ENCODE measurements around the gene CATSPERZ.
"Not testable (repeated sequence)": the region's sequence is repeated elsewhere in the genome, so short reads cannot be mapped to it uniquely, and the experiment has no call there.

Gene CATSPERZ

DNA sequence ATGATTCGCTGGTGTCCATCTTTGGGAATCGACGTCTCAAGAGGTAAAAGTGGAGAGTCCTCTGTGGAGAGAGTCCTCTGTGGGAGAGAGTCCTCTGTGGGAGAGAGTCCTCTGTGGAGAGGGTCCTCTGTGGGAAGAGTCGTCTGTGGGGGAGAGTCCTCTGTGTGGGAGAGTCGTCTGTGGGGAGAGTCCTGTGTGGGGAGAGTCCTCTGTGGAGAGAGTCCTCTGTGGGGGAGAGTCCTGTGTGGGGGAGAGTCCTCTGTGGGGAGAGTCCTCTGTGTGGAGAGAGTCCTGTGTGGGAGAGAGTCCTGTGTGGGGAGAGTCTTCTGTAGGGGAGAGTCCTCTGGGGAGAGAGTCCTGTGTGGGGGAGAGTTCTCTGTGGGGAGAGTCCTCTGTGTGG is 20.9 kb downstream of the CATSPERZ start:
- no peak for DNase-seq (ENCODE audit: low read depth)

DNA sequence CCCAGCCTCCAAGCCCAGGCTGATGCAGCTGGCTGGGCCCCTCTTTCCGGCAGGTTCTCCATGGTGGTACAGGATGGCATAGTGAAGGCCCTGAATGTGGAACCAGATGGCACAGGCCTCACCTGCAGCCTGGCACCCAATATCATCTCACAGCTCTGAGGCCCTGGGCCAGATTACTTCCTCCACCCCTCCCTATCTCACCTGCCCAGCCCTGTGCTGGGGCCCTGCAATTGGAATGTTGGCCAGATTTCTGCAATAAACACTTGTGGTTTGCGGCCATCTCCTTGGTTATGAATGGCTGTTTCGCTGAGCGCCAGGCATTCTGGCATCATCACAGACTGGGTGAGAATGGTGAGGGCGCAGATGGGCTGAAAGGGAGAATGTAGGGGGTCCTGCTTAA is 21.4 kb downstream of the CATSPERZ start:
- DNase-seq (ENCODE audit: low read depth), result no peak

DNA sequence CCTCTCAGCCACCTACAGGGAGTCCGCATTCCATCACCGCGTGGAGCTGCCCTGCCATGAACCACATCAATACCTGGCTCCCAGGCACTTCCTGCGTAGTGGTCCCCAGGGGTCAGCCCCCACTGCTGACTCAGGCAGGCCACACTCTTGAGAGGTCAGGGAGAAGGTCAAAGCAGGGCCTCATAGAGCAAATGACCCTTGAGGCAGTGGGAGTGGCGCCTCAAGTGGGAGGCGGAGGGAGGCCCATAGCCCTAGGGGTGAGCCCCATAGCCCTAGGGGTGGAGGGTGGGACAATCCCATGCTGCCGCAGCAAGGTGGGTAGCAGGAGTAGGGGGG is 22.7 kb downstream of the CATSPERZ start:
- no peak for DNase-seq (ENCODE audit: low read depth)

DNA sequence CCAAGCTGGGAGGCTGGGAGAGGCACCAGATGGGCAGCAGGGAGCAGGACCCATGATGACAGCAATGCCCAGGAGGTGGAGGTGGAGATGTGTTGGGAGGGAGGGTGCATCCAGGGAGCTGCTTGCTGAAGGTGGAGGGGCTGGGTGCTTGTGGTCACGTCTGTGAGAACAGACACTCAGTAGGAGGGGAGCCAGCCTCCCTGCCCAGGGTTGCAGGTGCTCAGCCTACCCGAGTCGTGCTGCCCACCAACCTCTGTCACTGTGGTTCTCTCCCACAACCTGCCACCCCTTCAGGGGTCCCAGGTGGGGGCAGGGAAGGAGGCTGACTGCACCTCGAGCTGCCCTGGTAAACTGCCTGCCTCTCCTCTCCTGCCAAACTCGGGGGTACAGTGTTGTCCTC is 23.2 kb downstream of the CATSPERZ start:
- DNase-seq (ENCODE audit: low read depth), result no peak

DNA sequence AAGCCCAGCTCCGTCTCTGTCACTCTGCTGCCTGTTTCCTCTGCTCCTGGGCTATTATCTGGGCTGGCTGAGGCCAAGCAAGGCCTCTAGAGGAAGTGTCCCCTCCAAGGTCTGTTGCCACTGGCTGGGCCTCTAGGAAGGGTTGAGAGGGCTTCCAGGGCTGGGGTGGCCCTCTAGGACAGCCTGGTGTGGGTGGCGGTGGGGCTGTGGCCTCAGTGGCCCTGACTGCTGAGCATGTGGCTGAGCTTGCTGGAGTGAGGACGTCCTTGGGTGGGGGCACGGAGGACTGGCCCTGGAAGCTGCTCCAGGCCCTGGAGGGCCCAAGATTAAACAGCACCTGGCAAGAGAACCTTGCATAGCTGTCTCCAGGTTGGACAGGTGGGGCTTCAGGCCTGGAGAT is 23.8 kb downstream of the CATSPERZ start:
- DNase-seq (ENCODE audit: low read depth), result not testable (repeated sequence)

DNA sequence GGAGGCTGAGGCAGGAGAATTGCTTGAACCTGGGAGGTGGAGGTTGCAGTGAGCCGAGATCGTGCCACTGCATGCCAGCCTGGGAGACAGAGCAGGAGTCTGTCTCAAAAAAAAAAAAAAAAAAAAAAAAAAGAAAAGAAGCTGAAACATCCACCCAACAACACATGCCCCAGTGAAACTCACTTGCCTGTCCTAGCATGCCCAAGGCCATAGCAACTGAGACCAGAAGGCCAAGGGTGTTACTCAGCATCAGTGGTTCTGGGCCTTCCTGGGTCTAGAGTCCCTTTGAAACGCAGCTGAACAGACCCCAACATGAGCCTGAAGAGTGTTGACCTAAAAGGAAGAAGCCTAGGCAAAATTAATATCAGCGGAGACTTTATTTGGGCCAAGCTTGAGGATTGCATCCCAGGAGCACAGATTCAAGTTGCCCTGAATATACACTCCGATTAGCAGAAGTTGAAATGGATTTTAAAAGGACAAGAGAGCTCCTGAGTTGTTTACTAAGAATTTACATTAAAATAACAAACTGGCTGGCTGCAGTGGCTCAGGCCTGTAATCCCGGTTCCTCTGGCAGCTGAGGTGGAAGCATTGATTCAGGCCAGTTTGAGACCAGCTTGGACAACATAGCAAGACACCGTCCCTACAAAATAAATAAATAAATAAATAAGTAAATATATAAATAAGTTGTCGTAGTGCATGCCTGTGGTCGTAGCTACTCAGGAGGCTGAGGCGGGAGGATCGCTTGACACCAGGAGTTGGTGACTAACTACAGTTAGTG is 24.7 kb downstream of the CATSPERZ start:
- DNase-seq (ENCODE audit: low read depth), result no peak

DNA sequence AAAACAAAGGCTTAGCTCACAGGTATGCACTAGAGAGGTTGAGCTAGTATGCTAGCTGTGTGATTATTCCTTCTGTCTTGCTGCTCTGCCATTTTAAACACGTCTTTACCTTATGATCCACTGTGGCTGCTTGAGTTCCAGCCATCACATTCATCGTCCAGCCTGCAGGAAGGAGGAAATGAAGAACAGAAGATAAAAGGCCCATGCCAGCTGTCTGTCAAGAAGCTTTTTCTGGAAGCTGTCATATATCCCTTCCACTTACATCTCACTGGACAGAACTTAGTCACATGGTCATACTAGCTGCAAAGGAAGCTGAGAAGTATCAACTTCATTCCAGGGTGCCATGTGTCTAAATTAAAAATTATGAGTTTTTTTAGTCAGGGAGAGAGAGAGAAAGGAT is 27.2 kb downstream of the CATSPERZ start:
- DNase-seq (ENCODE audit: low read depth), result no peak

DNA sequence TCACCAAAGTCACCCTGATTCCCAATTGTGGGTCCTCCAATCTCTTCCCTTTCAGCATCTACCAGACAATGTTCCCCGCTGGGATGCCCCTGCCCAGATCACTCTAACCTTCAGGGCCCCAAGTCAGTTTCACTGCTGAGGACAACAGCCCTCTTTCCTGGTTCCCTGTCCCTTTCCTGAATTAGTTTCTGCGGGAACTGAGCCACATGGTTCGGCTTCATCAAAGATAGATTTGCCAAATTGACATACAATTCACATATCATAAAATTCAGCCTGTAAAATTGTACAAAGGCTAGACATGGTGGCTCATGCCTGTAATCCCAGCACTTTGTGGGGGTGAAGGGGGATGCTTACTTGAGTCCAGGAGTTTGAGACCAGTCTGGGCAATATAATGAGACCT is 27.8 kb downstream of the CATSPERZ start:
- DNase-seq (ENCODE audit: low read depth), result no peak

DNA sequence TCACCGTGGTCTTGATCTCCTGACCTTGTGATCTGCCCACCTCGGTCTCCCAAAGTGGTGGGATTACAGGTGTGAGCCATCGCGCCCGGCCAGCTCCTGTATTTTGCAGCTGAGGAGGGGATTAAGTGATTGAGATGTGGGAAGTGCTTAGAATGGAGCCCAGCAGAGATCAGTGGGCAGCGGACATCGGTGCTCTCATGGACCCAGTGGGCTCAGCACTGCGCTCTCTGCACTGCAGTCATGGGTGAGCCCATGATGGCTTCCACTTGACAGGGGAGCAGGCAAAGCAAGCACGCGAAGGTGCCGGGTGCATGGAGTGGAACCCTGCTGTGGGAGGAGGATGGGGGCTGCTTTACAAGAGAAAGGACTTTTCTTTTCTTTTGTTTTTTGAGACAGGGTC is 30.7 kb downstream of the CATSPERZ start:
- DNase-seq (ENCODE audit: low read depth), result no peak

DNA sequence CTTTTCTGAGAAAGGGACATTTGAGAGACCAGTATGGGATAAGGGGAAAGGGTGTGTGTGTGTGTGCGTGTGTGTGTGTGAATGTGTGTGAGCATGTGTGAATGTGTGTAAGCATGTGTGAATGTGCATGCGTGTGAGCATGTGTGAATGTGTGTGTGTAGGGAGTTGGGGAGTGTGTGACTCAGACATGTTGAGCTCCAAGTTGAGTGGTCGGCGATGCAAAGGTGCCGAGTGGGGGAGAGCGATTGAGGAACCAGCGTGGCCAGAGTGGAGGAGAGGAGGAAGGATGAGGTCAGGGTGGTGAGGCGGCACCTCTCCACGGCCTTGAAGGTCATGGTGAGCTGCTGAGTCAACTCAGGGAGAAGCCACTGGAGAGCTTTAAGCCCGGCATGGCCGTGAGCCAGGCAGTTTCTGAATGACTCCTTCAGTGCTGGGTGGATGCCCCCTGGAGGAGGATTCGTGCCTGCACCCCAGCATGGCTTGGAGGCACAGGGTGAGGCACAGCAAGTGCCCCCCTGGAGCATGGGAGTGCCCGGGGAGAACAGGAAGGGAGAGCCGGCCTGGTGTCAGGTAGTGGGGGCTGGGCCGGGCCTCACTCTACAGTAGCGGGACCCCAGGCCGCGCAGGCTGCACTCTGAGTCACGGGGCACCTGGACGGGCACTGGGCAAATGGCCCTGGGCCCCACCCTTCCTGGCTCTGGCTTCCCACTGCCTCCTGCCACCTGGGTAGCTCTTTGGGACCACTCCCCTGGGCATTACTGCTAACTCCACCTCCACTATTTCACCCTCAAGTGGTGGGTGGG is 31.6 kb downstream of the CATSPERZ start:
- peak; percentile 39 for DNase-seq (ENCODE audit: low read depth)

DNA sequence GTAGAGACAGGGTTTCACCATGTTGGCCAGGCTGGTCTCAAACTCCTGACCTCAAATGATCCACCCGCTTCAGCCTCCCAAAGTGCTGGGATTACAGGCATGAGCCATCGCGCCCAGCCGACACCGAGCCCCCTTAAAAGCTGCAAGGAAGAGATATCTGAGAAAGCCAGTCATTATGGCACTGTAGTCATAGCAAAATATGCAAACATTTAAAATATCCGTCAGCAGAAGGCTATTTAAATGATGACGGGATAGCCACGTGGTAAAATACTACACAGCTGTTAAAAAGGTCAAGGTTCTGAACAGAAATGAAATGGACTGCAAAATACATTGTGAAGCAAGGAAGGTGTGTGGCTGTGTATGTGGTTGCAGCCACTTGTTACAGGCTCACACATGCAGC is 33.4 kb downstream of the CATSPERZ start:
- no peak for DNase-seq (ENCODE audit: low read depth)

DNA sequence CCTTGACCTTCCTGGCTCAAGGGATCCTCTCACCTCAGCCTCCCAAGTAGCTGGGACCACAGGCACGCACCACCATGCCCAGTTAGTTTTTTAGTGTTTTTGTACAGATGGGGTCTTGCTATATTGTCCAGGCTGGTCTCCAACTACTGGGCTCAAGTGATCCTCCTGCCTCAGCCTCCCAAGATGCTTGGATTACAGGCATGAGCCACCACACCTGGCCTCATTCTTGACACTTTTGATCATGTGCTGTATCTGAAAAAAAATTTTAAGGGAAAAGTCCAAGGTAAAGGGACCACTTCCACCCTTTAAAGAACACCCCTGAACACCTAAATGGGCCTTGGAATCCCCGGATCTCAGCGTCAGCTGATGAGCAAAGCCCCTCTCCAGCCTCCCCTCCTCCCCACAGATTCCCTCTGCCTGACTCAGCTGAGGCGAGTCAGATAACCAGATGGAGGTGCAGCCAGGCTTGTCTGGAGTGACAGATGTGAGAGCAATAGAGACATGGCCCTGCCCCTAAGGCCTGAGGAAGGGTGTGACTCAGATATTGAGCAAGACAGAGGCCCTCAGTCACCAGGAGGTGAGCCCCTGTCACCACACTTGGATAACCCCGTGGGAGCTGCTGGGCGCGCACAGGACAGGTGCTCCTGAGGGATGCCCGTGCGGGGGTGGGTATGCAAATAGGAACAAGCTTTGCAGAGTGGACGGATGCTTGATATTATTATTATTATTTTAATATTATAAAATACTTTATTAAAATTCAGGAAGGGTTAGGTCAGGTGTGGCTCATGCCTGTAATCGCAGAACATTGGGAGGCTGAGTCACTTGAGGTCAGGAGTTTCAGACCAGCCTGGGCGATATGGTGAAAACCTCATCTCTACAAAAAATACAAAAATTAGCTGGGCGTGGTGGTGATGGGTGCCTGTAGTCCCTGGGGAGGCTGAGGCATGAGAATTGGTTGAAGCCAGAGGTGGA is 34.9 kb downstream of the CATSPERZ start:
- DNase-seq (ENCODE audit: low read depth), result no peak

DNA sequence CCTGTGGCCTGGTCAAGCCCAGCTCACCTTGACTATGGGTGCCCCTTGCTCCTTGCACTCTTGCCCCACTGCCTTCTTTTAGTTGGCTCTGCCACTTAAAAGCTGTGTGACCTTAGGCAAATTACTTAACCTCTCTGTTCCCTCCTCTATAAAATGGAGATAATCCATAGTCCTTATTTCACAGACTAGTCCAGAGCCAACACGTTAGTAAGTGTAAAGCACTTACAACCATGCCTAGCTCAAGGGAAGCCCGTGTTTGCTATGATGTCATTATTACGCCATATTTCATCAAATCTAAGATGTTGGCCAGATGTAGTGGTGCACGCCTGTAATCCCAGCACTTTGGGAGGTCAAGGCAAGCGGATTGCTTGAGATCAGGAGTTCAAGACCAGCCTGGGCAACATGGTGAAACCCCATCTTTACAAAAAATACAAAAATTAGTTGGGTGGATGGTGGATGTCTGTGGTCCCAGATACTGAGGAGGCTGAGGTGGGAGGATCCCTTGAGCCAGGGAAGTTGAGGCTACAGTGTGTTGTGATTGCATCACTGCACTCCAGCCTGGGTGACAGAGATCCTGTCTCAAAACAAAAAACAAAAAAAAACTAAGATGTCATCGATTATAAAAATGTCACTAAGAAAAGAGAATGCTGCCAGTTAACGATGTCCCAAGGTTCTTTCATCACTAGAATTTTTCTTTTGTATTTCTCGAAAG is 37.5 kb downstream of the CATSPERZ start:
- DNase-seq (ENCODE audit: low read depth), result no peak

DNA sequence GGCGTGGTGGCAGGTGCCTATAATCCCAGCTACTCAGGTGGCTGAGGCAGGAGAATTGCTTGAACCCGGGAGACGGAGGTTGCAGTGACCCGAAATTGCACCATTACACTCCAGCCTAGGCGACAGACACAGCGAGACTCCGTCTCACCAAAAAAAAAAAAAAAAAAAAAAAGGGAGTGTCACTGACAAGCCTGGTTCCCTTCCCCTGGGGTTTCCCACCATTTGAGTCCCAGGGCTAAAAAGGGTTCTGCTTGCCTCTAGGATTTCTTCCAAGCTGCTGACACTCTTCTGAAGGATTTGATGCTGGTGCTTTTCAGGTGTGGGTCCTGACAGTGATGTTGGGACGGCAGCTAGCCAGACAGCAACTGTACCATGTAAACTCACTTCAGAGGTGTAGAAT is 38.6 kb downstream of the CATSPERZ start:
- DNase-seq (ENCODE audit: low read depth), result no peak

DNA sequence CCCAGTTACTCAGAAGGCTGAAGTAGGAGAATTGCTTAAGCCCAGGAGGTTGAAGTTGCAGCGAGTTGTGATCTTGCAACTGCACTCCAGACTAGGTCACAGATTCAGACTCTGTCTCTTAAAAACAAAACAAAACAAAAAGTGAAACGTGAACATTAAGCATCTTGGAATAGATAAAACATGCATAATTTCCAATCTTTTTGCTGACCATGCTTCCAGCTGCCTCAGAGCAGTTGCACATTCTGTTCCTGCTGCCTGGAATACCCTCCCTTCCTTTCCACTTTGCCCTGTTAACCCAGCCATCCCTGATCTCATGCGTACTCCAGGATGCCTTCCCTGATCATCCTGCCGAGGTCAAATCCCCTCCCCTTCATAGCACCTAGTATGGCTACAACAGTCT is 39.1 kb downstream of the CATSPERZ start:
- DNase-seq (ENCODE audit: low read depth), result no peak

DNA sequence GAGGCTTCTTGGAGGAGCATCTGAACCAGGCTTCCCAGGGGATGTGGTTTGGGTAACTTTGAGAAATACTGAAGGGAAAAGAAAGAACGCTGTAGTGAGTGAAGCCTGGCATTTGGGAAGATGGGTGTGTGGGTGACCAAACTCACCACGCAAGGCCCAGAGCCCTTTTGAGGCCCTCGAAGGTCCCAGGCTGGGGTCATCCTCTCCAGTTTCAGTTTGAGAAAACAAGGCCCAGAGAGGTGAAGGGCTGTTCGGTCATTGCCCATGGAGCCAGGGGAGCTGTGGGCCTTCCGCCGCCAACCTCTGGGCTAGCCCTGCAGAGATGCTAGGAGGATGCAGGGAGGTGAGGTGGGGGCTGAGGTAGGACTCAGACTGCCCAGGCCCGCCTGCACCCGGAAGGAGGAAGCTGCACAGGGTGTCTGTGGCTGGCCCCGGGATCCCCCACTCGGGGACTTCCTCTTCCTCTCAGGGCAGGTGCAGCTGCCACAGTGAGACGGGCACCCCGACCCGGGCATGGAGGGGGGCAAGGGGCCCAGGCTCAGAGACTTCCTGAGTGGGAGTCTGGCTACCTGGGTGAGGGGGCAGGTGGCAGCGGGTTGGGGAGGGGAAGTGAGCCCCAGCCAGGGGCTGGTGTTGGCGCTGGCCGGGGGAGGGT is 39.7 kb downstream of the CATSPERZ start, which contains the start of gene CCDC88B:
Gene CCDC88B, plus strand, starts transcription at position 451 of the 655 bp plus-strand sequence. Its CDS starts 63 bp downstream, at position 514.
- DNase-seq (ENCODE audit: low read depth), result peak; percentile 77

DNA sequence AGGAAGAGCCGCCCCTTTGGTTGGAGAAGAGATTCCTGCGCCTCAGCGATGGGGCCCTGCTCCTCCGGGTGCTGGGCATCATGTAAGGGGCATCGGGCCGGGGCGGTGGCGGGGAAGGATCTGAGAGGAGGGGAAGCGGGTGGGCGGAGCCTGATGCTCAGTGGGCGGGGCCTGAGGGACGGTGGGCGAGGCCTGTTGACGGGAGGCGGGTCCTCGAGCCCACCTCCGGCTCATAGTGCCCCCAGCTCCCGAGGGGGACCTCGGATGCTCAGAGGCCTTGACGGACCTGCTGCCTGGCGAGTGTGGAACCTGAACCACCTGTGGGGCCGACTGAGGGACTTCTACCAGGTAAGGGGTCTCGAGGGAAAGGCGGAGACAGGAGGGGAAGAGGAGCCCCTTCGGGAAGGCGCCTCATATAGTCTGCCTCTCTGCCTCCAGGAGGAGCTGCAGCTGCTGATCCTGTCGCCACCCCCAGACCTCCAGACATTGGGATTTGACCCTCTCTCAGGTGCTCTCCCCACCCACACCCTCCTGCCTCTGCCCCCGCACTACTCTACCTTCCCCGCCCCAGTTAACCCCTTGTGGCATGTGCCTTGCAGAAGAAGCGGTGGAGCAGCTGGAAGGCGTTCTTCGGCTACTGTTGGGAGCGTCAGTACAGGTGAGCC is 40.6 kb downstream of the CATSPERZ start:
- DNase-seq (ENCODE audit: low read depth), result peak; percentile 59

DNA sequence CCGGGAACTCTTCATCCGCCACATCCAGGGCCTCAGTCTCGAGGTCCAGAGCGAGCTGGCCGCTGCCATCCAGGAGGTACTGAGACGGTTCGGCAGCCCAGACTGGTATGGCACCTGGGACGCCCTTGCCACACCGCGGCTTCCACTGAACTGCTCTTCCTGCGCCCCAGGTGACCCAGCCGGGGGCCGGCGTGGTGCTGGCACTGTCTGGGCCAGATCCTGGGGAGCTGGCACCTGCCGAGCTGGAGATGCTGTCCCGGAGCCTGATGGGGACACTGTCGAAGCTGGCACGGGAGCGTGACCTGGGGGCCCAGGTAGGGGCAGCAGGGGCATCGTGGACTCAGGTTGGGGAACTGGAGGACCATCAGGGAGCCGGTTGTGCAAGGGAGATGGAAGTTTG is 41.3 kb downstream of the CATSPERZ start:
- no peak for DNase-seq (ENCODE audit: low read depth)

DNA sequence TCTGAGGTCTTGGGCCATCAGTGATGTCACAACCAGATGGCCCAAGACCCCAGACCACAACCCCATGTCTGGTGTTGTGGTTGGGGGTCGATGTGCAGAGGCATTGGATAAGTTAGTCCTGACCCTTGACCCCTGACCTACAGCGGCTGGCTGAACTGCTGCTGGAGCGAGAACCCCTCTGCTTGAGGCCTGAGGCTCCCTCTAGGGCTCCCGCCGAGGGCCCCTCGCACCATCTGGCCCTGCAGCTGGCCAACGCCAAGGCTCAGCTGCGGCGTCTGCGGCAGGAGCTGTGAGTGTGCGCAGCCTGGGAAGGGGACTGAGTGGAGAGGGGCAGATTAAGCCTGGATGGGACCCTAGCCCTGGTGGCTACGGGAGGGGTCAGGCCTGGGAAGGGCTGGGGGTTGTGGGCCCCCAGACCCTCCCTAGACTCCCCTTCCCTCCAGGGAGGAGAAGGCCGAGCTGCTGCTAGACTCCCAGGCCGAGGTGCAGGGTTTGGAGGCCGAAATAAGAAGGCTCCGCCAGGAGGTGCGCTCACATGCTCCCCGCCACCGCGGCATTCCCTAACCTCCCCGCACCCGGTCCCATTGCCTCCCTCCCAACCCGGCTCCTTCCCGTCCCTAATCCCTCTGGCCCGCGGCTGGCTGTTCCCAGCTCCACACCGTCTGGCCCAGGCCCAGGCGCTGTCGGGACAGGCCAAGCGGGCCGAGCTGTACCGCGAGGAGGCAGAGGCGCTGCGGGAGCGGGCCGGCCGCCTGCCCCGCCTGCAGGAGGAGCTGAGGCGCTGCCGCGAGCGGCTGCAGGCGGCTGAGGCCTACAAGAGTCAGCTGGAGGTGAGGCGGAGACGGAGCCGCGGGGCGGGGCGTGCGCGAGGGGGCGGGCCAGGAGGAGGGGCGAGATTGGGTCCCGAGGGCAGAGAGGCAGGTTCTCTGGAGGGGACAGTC is 42.0 kb downstream of the CATSPERZ start:
- DNase-seq (ENCODE audit: low read depth), result peak; percentile 85

All from T follicular helper cell (primary cell).